Gastroesophageal sphincter (tissue), 3 donors: ENCODE results near the gene TMEM217.

Experiments used
- POLR2A ChIP-seq, 2 donors: fragments of 450-650 bp; IDR thresholded peaks; one replicate each; pipeline ENCODE4 v1.6.1; 2017; ENCODE audit warnings: antibody characterized with exemption in 2 of 2, mild to moderate bottlenecking in 2 of 2, moderate library complexity in 1 of 2
- TF ChIP-seq, protein P1 (sequence below), 4 experiments: fragments of 200-600 bp in 2 of 4; fragments of 450-650 bp in 2 of 4; sonication (generic) in 1 of 4; IDR thresholded peaks; one replicate each; pipeline ENCODE4 v1.5.1; 2017 to 2019; ENCODE audit warnings: antibody characterized with exemption in 4 of 4, mild to moderate bottlenecking in 2 of 4, moderate library complexity in 2 of 4

DNA sequence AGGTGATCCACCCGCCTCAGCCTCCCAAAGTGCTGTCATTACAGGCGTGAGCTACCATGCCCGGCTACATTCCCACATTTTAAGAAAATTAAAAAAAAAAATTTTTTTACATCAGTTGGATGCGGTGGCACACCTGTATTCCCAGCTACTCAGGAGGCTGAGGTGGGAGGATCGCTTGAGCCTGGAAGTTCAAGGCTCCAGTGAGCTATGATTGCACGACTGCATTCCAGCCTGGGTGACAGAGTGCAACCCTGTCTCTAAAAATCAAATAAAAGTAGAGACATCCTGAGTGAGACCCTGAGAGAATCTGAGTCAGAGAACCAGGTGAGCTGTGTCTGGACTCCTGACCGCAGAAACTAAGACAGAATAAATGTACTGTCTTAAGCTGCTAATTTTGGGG lies 49.2 kb downstream of the TMEM217 start:
- TF ChIP-seq, protein P1, sequence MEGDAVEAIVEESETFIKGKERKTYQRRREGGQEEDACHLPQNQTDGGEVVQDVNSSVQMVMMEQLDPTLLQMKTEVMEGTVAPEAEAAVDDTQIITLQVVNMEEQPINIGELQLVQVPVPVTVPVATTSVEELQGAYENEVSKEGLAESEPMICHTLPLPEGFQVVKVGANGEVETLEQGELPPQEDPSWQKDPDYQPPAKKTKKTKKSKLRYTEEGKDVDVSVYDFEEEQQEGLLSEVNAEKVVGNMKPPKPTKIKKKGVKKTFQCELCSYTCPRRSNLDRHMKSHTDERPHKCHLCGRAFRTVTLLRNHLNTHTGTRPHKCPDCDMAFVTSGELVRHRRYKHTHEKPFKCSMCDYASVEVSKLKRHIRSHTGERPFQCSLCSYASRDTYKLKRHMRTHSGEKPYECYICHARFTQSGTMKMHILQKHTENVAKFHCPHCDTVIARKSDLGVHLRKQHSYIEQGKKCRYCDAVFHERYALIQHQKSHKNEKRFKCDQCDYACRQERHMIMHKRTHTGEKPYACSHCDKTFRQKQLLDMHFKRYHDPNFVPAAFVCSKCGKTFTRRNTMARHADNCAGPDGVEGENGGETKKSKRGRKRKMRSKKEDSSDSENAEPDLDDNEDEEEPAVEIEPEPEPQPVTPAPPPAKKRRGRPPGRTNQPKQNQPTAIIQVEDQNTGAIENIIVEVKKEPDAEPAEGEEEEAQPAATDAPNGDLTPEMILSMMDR (IDR thresholded peaks at IDR 0.05), result no peak
- no peak for TF ChIP-seq POLR2A (IDR thresholded peaks at IDR 0.05)
